ENCODE results near the gene CRB3.
A peak's percentile ranks its signal among the peaks of the same experiment; 100 is the strongest.

- TF ChIP-seq POLR2AphosphoS5 (IDR thresholded peaks at IDR 0.05; ENCODE audit: low read depth) (no peak), CTCF (conservative IDR thresholded peaks at IDR 0.05; ENCODE audit: low read depth in 2 of 2) (peak; percentile 43 to 60; a peak in 3 of 4 replicates), CREB1 (CRISPR knock-in tag; IDR thresholded peaks at IDR 0.05; ENCODE audit: low read depth) (no peak), EZH2 (IDR thresholded peaks at IDR 0.05; ENCODE audit: low read depth, unreplicated experiment) (no peak), REST (IDR thresholded peaks at IDR 0.05; ENCODE audit: unreplicated experiment) (no peak), EZH2phosphoT487 (IDR thresholded peaks at IDR 0.05; ENCODE audit: unreplicated experiment) (no peak), ZNF114 (CRISPR knock-in tag; IDR thresholded peaks at IDR 0.05) (no peak), ZNF331 (CRISPR knock-in tag; IDR thresholded peaks at IDR 0.05; ENCODE audit: low read depth) (no peak), STAT1 (IDR thresholded peaks at IDR 0.05; ENCODE audit: unreplicated experiment) (no peak), ETS1 (IDR thresholded peaks at IDR 0.05) (no peak), JUNB (IDR thresholded peaks at IDR 0.05; ENCODE audit: unreplicated experiment) (no peak), NANOG (IDR thresholded peaks at IDR 0.05; ENCODE audit: borderline replicate concordance) (no peak)
These were observed 38.1 kb upstream of the CRB3 start for GRCh38 chr19:6425732-6426620.

Measured in GM23338 (cell line).